Right lobe of liver (tissue), 4 donors: Measurements from ENCODE around the gene ISY1.

Experiments
- CTCF ChIP-seq, 4 donors: fragments of 200-600 bp in 3 of 4; fragments of 450-650 bp in 1 of 4; IDR thresholded peaks; one replicate each; pipeline versions ENCODE4 v1.5.1 to v1.8.0; 2016 to 2022; ENCODE audit warnings: antibody characterized with exemption in 4 of 4, mild to moderate bottlenecking in 2 of 4
- POLR2A ChIP-seq: fragments of 450-650 bp; IDR thresholded peaks from one replicate; pipeline ENCODE4 v1.6.1; 2017; ENCODE audit warnings: antibody characterized with exemption, mild to moderate bottlenecking
- donor health status: DM: no; HTN: no; CAD: no.
- donor health status: DM: no; HTN: no; CAD: no.
- donor health status: DM: no; HTN: yes; CAD: no.

- no peak for TF ChIP-seq POLR2A
- no peak for TF ChIP-seq CTCF (IDR thresholded peaks at IDR 0.05)
Observed at GRCh38 chr3:129114455-129114854, 46.4 kb downstream of the ISY1 start.
